Gastroesophageal sphincter (tissue), 3 donors: ENCODE data around the gene RNF150.

Experiments used
- POLR2A ChIP-seq, 2 donors: fragments of 450-650 bp; IDR thresholded peaks; one replicate each; pipeline ENCODE4 v1.6.1; 2017; ENCODE audit warnings: antibody characterized with exemption in 2 of 2, mild to moderate bottlenecking in 2 of 2, moderate library complexity in 1 of 2
- TF ChIP-seq, protein P1 (sequence below), 4 experiments: fragments of 200-600 bp in 2 of 4; fragments of 450-650 bp in 2 of 4; sonication (generic) in 1 of 4; IDR thresholded peaks; one replicate each; pipeline ENCODE4 v1.5.1; 2017 to 2019; ENCODE audit warnings: antibody characterized with exemption in 4 of 4, mild to moderate bottlenecking in 2 of 4, moderate library complexity in 2 of 4

DNA sequence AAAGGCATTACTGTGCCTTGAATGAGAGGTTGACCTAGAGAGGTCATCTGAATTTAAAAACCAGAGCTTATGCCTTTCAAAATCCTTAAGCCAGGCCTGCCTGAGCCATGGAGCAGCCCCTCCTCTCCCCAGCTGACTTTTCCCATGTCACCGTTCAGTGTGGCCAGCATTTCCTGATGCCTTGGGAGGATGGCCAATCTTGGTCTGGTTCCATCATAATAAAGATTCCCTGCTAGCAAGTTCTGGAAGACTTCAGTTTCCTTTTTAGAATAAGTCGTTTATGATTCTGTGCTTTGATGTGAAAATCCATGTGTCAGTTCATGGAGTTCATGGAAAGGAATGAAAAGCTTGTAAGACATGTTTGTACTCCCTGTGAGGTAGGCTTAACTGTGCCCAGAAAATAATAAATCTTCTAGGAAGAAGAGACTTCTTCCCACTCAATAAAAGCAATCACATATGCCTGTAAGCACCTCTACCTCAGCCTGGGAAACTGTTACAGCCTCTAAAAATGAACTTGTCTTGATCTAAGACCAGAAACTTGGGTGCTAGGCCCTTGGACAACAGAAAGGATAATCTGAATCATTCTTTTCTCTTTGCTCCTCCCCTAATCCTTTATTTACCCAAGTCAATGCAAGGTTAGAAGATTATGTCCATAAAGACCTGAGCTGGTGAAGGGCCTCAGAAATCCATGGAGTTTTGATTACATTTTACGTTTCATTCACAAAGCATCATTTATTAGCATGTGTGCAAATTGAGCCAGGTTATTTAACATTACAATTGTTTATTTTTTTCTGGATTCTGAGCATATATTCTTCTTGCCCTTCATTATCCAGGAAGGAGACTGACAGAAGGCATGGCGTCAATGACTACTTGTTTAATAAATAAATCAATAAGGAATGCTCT is 293.1 kb downstream of the RNF150 start:
- TF ChIP-seq, protein P1, sequence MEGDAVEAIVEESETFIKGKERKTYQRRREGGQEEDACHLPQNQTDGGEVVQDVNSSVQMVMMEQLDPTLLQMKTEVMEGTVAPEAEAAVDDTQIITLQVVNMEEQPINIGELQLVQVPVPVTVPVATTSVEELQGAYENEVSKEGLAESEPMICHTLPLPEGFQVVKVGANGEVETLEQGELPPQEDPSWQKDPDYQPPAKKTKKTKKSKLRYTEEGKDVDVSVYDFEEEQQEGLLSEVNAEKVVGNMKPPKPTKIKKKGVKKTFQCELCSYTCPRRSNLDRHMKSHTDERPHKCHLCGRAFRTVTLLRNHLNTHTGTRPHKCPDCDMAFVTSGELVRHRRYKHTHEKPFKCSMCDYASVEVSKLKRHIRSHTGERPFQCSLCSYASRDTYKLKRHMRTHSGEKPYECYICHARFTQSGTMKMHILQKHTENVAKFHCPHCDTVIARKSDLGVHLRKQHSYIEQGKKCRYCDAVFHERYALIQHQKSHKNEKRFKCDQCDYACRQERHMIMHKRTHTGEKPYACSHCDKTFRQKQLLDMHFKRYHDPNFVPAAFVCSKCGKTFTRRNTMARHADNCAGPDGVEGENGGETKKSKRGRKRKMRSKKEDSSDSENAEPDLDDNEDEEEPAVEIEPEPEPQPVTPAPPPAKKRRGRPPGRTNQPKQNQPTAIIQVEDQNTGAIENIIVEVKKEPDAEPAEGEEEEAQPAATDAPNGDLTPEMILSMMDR (IDR thresholded peaks at IDR 0.05): no peak
- no peak for TF ChIP-seq POLR2A (IDR thresholded peaks at IDR 0.05)
